Thymus (tissue), 11 donors: ENCODE data around the gene ZMIZ1. TPM values are rescaled to one million over a fixed set of nuclear protein-coding genes. Genes with fewer than 3 reads are reported as not detected.
A peak's percentile ranks its signal among the peaks of the same experiment; 100 is the strongest.

Experiments
- DNase-seq, 9 donors: peaks; one replicate each; pipeline ENCODE4 v3.0.0-alpha.2; 2013; ENCODE audit warnings: low spot score in 9 of 9, low read depth in 6 of 9, missing footprints in 1 of 9
- H3K27ac ChIP-seq, 2 donors: one replicate each; pipeline ENCODE4 v1.5.1; 2013; ENCODE audit warnings: control low read depth in 1 of 2, low read depth in 1 of 2, low read length in 1 of 2, mild to moderate bottlenecking in 1 of 2, moderate library complexity in 1 of 2
- H3K27me3 ChIP-seq, 2 donors: one replicate each; pipeline ENCODE4 v1.5.1; 2013; ENCODE audit warnings: low read length in 1 of 2; ENCODE audit not compliant: control insufficient read depth in 2 of 2, insufficient read depth in 1 of 2
- H3K36me3 ChIP-seq, 2 donors: one replicate each; pipeline ENCODE4 v1.5.1; 2013; ENCODE audit warnings: low read length in 1 of 2, mild to moderate bottlenecking in 1 of 2, moderate library complexity in 1 of 2; ENCODE audit not compliant: control insufficient read depth in 2 of 2, insufficient read depth in 2 of 2
- H3K4me1 ChIP-seq, 2 donors: one replicate each; pipeline ENCODE4 v1.5.1; 2013; ENCODE audit warnings: low read length in 2 of 2; ENCODE audit not compliant: control insufficient read depth in 2 of 2, insufficient read depth in 2 of 2
- H3K4me3 ChIP-seq, 2 donors: one replicate each; pipeline ENCODE4 v1.5.1; 2013; ENCODE audit warnings: low read length in 2 of 2, control low read depth in 1 of 2, mild to moderate bottlenecking in 1 of 2
- H3K9me3 ChIP-seq, 2 donors: one replicate each; pipeline ENCODE4 v1.5.1; 2013; ENCODE audit warnings: low read length in 1 of 2, mild to moderate bottlenecking in 1 of 2; ENCODE audit not compliant: control insufficient read depth in 2 of 2, insufficient read depth in 1 of 2
- WGBS: extraction: QIAGEN DNeasy Blood & Tissue Kit; methylation state at CpG from one replicate; pipeline ENCODE4 v1.1.7; 2013; 5-methylcytosine and 5-hydroxymethylcytosine counted together
- polyA plus RNA-seq: library from polyadenylated mRNA; stranded (reverse); fragments of 200-250 nt; gene quantifications from one replicate; pipeline ENCODE4 v1.2.3, GENCODE V29; 2013
- total RNA-seq: library from RNA; stranded (reverse); fragments of 120-200 nt; gene quantifications from one replicate; pipeline ENCODE4 v1.2.4, GENCODE V29; 2013
- donor health status: healthy.

Gene ZMIZ1
- total and polyA plus RNA-seq, 2 donors: 7.4 to 14.2 TPM

GRCh38 chr10:79089632-79090031 is 20.9 kb downstream of the ZMIZ1 start:
- Histone ChIP-seq H3K27me3 (no peaks in the 10 kb centered on the region), H3K9me3 (no peaks in the 10 kb centered on the region), H3K27ac (no peak overlapping the region), H3K4me1 (peaks cover 28 to 95% of the 10 kb centered on the region in 2 donors), H3K4me3 (no peak overlapping the region), H3K36me3 (peaks cover 0 to 10% of the 10 kb centered on the region in 2 donors)
- WGBS: 94% methylated on average over 8 of the region's 8 CpGs
- no peak for DNase-seq

- no peaks in the 10 kb centered on the region for H3K27me3 ChIP-seq
- peaks cover 0 to 10% of the 10 kb centered on the region in 2 donors for H3K36me3 ChIP-seq
- H3K4me1 ChIP-seq: peaks cover 22 to 95% of the 10 kb centered on the region in 2 donors
- H3K9me3 ChIP-seq: no peaks in the 10 kb centered on the region
- no peak overlapping the region for H3K4me3 ChIP-seq
- no peak for DNase-seq
- peak overlapping the region in 1 of 2 donors; percentile 41 for H3K27ac ChIP-seq
- WGBS: 8% methylated on average over 6 of the region's 6 CpGs
These were observed 21.5 kb downstream of the ZMIZ1 start for GRCh38 chr10:79090134-79090803.

- Histone ChIP-seq H3K4me1 (peaks cover 22 to 91% of the 10 kb centered on the region in 2 donors), H3K4me3 (no peak overlapping the region), H3K27me3 (no peaks in the 10 kb centered on the region), H3K36me3 (peaks cover 4 to 10% of the 10 kb centered on the region in 2 donors), H3K27ac (peak overlapping the region in 1 of 2 donors; percentile 7), H3K9me3 (no peaks in the 10 kb centered on the region)
- 87% methylated on average over 10 of the region's 10 CpGs for WGBS
- no peak for DNase-seq
These were observed 23.6 kb downstream of the ZMIZ1 start for GRCh38 chr10:79092292-79092896.

- peaks cover 4 to 10% of the 10 kb centered on the region in 2 donors for H3K36me3 ChIP-seq
- H3K4me3 ChIP-seq: no peak overlapping the region
- H3K9me3 ChIP-seq: no peaks in the 10 kb centered on the region
- H3K4me1 ChIP-seq: peaks cover 22 to 91% of the 10 kb centered on the region in 2 donors
- DNase-seq: peak in 1 of 9 donors; percentile 55
- H3K27me3 ChIP-seq: no peaks in the 10 kb centered on the region
- 27% methylated on average over 24 of the region's 24 CpGs for WGBS
- peak overlapping the region; percentile 58 to 69 for H3K27ac ChIP-seq
These were observed 25.1 kb downstream of the ZMIZ1 start for GRCh38 chr10:79093658-79094411.

GRCh38 chr10:79094412-79095175 is 25.8 kb downstream of the ZMIZ1 start:
- peak overlapping the region; percentile 8 to 52 for H3K27ac ChIP-seq

GRCh38 chr10:79095316-79095715 is 26.6 kb downstream of the ZMIZ1 start:
- no peak for DNase-seq
- H3K27ac ChIP-seq: no peak overlapping the region
- WGBS: 93% methylated on average over 11 of the region's 11 CpGs

More at GRCh38 chr10:79094412-79095175, 25.8 kb downstream of the ZMIZ1 start:
- DNase-seq: no peak
- Histone ChIP-seq H3K4me1 (peaks cover 24 to 91% of the 10 kb centered on the region in 2 donors), H3K36me3 (peaks cover 4 to 6% of the 10 kb centered on the region in 2 donors), H3K9me3 (no peaks in the 10 kb centered on the region), H3K4me3 (no peak overlapping the region), H3K27me3 (no peaks in the 10 kb centered on the region)
- WGBS: 82% methylated on average over 12 of the region's 12 CpGs

GRCh38 chr10:79096514-79096913 is 27.7 kb downstream of the ZMIZ1 start:
- no peak overlapping the region for H3K27ac ChIP-seq
- peaks cover 18 to 92% of the 10 kb centered on the region in 2 donors for H3K4me1 ChIP-seq
- DNase-seq: no peak
- H3K27me3 ChIP-seq: no peaks in the 10 kb centered on the region
- no peak overlapping the region for H3K4me3 ChIP-seq
- peaks cover 3 to 4% of the 10 kb centered on the region in 2 donors for H3K36me3 ChIP-seq
- 95% methylated on average over 5 of the region's 5 CpGs for WGBS
- no peaks in the 10 kb centered on the region for H3K9me3 ChIP-seq

More at GRCh38 chr10:79095316-79095715, 26.6 kb downstream of the ZMIZ1 start:
- Histone ChIP-seq H3K9me3 (no peaks in the 10 kb centered on the region), H3K27me3 (no peaks in the 10 kb centered on the region), H3K36me3 (peaks cover 4 to 6% of the 10 kb centered on the region in 2 donors), H3K4me1 (peaks cover 20 to 92% of the 10 kb centered on the region in 2 donors), H3K4me3 (no peak overlapping the region)

GRCh38 chr10:79097021-79097872 is 28.5 kb downstream of the ZMIZ1 start:
- Histone ChIP-seq H3K36me3 (peaks cover 3 to 4% of the 10 kb centered on the region in 2 donors), H3K27ac (no peak overlapping the region), H3K4me3 (no peak overlapping the region), H3K27me3 (no peaks in the 10 kb centered on the region), H3K9me3 (no peaks in the 10 kb centered on the region), H3K4me1 (peaks cover 25 to 92% of the 10 kb centered on the region in 2 donors)
- 92% methylated on average over 11 of the region's 11 CpGs for WGBS
- DNase-seq: no peak
